ENCODE results near the gene PIP5K1B. TPM values are rescaled to one million over a fixed set of nuclear protein-coding genes. Genes with fewer than 3 reads are reported as not detected.

The PIP5K1B gene
- total and polyA plus RNA-seq, 2 of the 13 experiments (the other 11 are each of a cell fraction or from before 2014, with no cell fraction given) = 15.8 to 17.5 TPM

GRCh38 chr9:68978501-68978900, 273.5 kb downstream of the PIP5K1B start:
- H2AFZ ChIP-seq (ENCODE audit: low read length) = no peak overlapping the region
- H3K36me3 ChIP-seq (replicated peaks in 1 of 2; ENCODE audit: control insufficient read depth in 1 of 2, insufficient read depth in 2 of 2, low read length in 2 of 2) = no peaks in the 10 kb centered on the region
- H3K79me2 ChIP-seq (ENCODE audit: insufficient read depth, low read length) = no peaks in the 10 kb centered on the region
- in situ Hi-C loops (cut with HindIII; ENCODE audit: extremely low pct_ligation_motif_present, low pct_unique_long_range_greater_than_20kb) (no loop called here), intact Hi-C loops (cut with micrococcal nuclease; ENCODE audit: unreplicated experiment) (no loop called here)
- ChIA-PET POLR2A (no interaction called here), CTCF (ENCODE audit: low intra/inter-chr PET ratio, low total read pairs) (no interaction called here)
- no peak overlapping the region for H3K9ac ChIP-seq (ENCODE audit: insufficient read depth, low read depth, low read length)
- H3K27ac ChIP-seq (ENCODE audit: extremely low read length, insufficient read depth, low read length) = no peak overlapping the region
- H3K4me3 ChIP-seq (replicated peaks in 1 of 3; ENCODE audit: insufficient read depth in 1 of 3, low read depth in 2 of 3, low read length in 3 of 3) = no peak overlapping the region
- H3K27me3 ChIP-seq (ENCODE audit: control insufficient read depth in 1 of 2, insufficient read depth in 2 of 2, low read length in 2 of 2) = no peaks in the 10 kb centered on the region
- no peak overlapping the region for H3K4me2 ChIP-seq (ENCODE audit: low read depth, low read length)
- no peaks in the 10 kb centered on the region for H3K9me3 ChIP-seq (ENCODE audit: low read length)
- BruUV-seq (replicated peaks) = no TSS peak
- TF ChIP-seq CC2D1A (CRISPR knock-in tag; IDR thresholded peaks at IDR 0.05) (no peak), SNRNP70 (IDR thresholded peaks at IDR 0.05; ENCODE audit: low read depth, low read length) (no peak), SRSF9 (IDR thresholded peaks at IDR 0.05; ENCODE audit: borderline replicate concordance, insufficient read depth, low read depth, low read length, poor library complexity, severe bottlenecking) (no peak), TP53 (CRISPR knock-in tag; conservative IDR thresholded peaks at IDR 0.05) (no peak), MAFK (conservative IDR thresholded peaks at IDR 0.05 in 1 of 2, IDR thresholded peaks at IDR 0.05 in 1 of 2; ENCODE audit: low read length in 2 of 2) (peak in 1 of 2 experiments; percentile 62; a peak in 2 of 4 replicates), NFYC (CRISPR knock-in tag; IDR thresholded peaks at IDR 0.05) (no peak)
- WGBS (ENCODE audit: low lambda C conversion rate) = 97% methylated on average over 3 of the region's 3 CpGs
- FAIRE-seq = no peak
- no peak for ATAC-seq
- peaks cover 43% of the 10 kb centered on the region for H3K4me1 ChIP-seq (ENCODE audit: insufficient read depth, low read length)
- DNase-seq (ENCODE audit: low spot score) = no peak
- no peaks in the 10 kb centered on the region for H4K20me1 ChIP-seq (ENCODE audit: insufficient read depth, low read length)

- no peaks in the 10 kb centered on the region for H3K36me3 ChIP-seq (replicated peaks in 1 of 2; ENCODE audit: control insufficient read depth in 1 of 2, insufficient read depth in 2 of 2, low read length in 2 of 2)
- no peak overlapping the region for H3K9ac ChIP-seq (ENCODE audit: insufficient read depth, low read depth, low read length)
- DNase-seq (ENCODE audit: low spot score) = no peak
- ChIA-PET POLR2A (no interaction called here), CTCF (ENCODE audit: low intra/inter-chr PET ratio, low total read pairs) (no interaction called here)
- H3K4me3 ChIP-seq (replicated peaks in 1 of 3; ENCODE audit: insufficient read depth in 1 of 3, low read depth in 2 of 3, low read length in 3 of 3) = no peak overlapping the region
- TF ChIP-seq SIN3B (IDR thresholded peaks at IDR 0.05; ENCODE audit: low read length) = no peak
- TF ChIP-seq RELA (CRISPR knock-in tag; IDR thresholded peaks at IDR 0.05) = no peak
- TF ChIP-seq ZNF530 (CRISPR knock-in tag; IDR thresholded peaks at IDR 0.05; ENCODE audit: low read depth) = no peak
- no peak for TF ChIP-seq HDAC2 (CRISPR knock-in tag; IDR thresholded peaks at IDR 0.05)
- TF ChIP-seq RAD21 (CRISPR knock-in tag; IDR thresholded peaks at IDR 0.05) = no peak
- TF ChIP-seq TCF7L2 (IDR thresholded peaks at IDR 0.05; ENCODE audit: low read depth, low read length) = no peak
- TF ChIP-seq ZNF792 (CRISPR knock-in tag; IDR thresholded peaks at IDR 0.05) = no peak
- peak; percentile 53 for ATAC-seq
- no peaks in the 10 kb centered on the region for H3K9me3 ChIP-seq (ENCODE audit: low read length)
- in situ Hi-C loops (cut with HindIII; ENCODE audit: extremely low pct_ligation_motif_present, low pct_unique_long_range_greater_than_20kb) (no loop called here), intact Hi-C loops (cut with micrococcal nuclease; ENCODE audit: unreplicated experiment) (no loop called here)
- no peak for FAIRE-seq
- H3K27ac ChIP-seq (ENCODE audit: extremely low read length, insufficient read depth, low read length) = no peak overlapping the region
- WGBS (ENCODE audit: low lambda C conversion rate) = 100% methylated on average over 3 of the region's 9 CpGs
- BruUV-seq (replicated peaks) = no TSS peak
- H2AFZ ChIP-seq (ENCODE audit: low read length) = no peak overlapping the region
- no peaks in the 10 kb centered on the region for H4K20me1 ChIP-seq (ENCODE audit: insufficient read depth, low read length)
- H3K79me2 ChIP-seq (ENCODE audit: insufficient read depth, low read length) = no peaks in the 10 kb centered on the region
- H3K27me3 ChIP-seq (ENCODE audit: control insufficient read depth in 1 of 2, insufficient read depth in 2 of 2, low read length in 2 of 2) = no peaks in the 10 kb centered on the region
- H3K4me2 ChIP-seq (ENCODE audit: low read depth, low read length) = no peak overlapping the region
- peaks cover 42% of the 10 kb centered on the region for H3K4me1 ChIP-seq (ENCODE audit: insufficient read depth, low read length)
Measured at GRCh38 chr9:68979538-68980314, 274.7 kb downstream of the PIP5K1B start.
